NCI-H1436 treated with DMSO at 0.1 percent for 48 hours (cell line): ENCODE results near the gene VWF.
"Not testable (repeated sequence)": the region's sequence is repeated elsewhere in the genome, so short reads cannot be mapped to it uniquely, and the experiment has no call there.

Experiments
- DNase-seq: peaks from one replicate; lab custom pipeline; 2025; lab: John Stamatoyannopoulos, UW

Gene VWF

DNA sequence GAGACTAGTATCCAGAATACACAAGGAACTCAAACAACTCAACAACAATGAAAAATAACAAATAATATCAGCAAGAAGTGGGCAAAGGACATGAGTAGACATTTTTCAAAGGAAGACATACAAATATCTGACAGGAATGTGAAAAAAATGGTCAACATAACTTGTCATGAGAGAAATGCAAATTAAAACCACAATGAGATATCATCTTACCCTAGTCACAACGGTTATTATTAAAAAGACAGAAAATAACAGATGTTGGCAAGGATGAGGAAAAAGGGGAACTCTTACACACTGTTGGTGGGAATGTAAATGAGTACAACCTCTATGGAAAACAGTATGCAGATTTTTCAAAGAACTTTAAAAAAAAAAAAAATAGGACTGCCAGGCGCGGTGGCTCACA is 20.4 kb downstream of the VWF start:
- DNase-seq = no peak

DNA sequence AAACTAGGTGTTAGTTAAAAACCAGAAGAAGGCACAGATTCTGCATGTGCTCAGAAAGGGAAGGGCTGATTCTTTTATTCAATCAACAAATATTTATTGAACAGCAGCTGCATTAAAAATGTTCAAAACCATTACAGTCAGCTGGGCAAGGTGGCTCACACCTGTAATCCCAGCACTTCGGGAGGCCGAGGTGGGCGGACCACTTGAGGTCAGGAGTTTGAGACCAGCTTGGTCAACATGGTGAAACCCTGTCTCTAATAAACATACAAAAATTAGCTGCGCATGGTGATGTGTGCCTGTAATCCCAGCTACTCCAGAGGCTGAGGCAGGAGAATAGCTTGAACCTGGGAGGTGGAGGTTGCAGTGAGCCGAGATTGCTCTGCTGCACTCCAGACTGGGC is 22.4 kb downstream of the VWF start:
- DNase-seq = not testable (repeated sequence)

- no peak for DNase-seq
Observed at GRCh38 chr12:6099316-6099715, 25.2 kb downstream of the VWF start.

DNA sequence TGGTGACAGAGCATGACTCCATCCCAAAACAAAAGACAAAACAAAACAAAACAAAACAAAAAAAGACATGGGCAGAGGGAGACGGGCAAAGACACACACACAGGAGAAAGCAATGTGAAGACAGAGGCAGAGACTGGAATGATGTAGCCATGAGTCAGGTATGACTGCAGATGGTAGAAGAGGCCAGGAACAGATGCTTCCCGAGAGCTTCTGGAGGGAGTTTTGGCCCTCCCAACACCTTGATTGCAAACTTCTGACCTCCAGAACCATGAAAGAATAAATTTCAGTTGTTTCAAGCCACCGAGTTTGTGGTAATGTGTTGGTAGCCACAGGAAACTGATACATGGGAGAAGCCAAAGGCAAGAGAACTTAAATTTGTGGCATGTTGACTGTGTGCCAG is 27.1 kb downstream of the VWF start:
- no peak for DNase-seq

DNA sequence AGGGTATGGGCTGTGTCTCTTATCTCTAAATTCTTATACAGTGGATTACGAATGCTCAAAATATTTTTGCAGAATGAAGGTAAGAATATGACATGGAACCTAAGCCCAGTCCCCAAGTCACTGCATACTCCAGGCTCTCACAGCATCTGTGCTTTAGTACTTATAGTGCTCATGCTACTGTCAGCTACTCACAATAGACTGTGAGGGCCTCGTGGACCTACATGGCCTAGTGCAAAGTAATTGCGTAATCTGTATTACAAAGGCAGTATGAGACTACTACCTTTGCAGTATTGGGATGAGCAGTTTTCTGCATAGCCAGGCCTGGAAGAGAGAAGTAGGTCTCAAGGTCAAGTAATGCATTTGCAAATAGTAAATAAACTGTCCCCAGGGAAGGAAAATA is 27.9 kb downstream of the VWF start:
- DNase-seq = no peak

- DNase-seq = no peak
Observed at GRCh38 chr12:6095269-6095668, 29.2 kb downstream of the VWF start.

DNA sequence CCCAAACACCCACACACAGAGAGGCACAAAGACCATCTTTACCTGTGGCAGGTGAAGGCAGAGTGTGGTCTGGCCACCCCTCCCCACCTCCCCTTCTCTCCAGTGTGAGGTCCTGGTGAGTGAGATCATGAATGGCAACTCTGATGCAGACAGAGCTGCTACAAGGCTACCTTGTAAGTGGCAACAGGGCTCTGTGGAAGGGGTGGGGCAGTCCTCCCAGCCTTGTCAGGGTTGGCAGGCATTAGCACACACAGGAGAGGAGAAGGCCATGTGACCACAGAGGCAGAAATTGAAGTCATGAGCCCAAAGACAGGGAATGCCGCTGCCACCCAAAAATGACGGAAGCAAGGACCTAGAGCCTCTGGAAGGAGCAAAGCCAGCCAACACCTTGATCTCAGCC is 30.7 kb downstream of the VWF start:
- no peak for DNase-seq

- DNase-seq = no peak
Observed at GRCh38 chr12:6092784-6093722, 31.4 kb downstream of the VWF start.

DNA sequence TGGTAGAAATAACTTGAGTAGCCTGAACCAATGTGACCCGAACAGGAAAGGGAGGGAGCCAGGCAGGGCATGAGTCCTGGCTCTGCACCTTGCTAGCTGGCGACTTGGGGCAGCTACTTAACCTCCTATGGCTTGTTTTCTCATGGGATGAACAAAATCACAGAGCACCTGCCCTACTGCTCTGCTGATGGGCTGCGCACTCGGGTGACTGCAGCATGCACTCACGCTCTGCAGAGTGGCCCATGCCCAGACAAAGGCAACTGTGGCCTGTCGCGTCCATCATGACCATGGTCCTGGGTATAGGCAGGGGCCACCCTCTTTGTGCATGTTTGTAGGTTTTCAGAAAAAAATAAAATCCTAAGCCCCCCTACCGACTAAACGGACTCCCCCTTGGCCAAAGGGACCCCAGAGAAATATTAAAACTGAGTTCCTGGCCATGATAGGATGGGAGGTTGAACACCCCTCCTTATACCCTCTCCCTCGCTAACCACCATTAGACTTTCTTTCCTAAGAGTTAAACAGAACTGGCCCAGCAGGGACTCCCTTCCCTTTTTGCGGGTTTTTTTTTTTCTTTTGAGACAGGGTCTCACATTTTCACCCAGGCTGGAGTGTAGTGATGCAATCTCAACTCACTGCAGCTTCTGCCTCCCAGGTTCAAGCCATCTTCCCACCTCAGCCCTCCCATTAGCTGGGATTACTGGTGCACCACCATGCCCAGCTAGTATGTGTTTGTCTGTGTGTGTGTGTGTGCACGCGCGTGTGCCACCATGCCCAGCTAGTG is 32.5 kb downstream of the VWF start:
- no peak for DNase-seq

GRCh38 chr12:6090803-6091202 is 33.7 kb downstream of the VWF start:
- DNase-seq = no peak

- DNase-seq = no peak
Observed at GRCh38 chr12:6088921-6089747, 35.3 kb downstream of the VWF start.

DNA sequence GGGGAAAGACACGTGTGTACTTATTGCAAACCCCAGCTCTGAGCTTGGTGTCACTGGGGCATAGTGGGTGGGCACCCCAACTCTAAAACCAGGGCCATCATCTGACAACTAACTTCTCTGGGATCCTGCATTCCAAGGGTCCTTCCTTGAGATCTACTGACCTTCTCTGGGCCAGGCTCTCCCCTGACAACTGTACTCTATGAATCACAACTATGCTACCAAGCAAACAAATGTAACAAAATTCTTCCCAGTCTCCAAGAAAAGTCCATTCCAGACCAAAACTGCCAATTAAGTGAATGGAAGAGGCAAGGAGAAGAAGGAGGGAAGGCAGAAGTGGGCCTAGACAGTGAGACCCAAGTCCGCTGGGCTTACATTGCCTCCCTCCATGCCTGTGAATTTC is 38.2 kb downstream of the VWF start:
- no peak for DNase-seq

DNA sequence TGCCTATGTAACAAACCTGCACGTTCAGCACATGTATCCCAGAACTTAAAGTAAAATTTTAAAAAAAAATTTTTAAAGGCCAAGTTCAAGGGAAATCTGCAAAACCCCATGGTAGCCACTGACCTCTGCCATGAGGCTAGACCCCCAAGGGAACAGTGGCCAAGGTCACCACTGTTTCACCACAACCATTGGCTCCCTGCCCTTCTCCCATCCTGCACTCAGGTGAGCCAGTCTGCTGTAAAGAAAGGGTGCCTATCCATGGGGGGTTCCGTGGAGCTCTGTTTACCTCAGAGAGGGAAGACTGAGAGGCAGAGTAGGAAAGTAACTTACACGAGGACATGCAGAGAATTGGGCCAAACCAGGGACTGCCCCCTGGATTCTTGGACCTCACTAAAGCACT is 38.6 kb downstream of the VWF start:
- no peak for DNase-seq

DNA sequence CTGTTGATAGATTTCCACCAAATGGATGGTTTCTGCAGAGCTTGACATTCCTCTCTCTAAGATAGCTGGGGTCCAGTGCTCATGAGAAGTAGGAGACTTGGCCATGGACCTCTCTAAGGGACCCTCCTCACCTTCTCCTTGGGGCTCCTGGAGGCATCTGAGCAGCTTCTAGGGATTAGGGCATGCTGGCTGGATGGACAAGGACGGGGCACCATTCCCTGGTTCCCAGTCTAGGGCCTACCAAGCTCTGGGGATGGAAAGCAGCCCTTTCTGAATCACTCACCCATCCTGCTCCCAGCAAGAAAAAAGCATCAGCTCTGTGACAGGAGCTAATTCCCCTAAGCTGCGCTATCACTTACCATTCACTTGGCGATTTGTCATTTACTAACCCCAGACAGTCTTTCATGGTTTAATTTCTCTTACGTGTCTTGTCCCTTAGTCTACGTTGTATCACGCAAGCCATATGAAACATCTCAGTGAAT is 39.5 kb downstream of the VWF start:
- DNase-seq = no peak

GRCh38 chr12:6084261-6084968 is 40.1 kb downstream of the VWF start:
- no peak for DNase-seq

DNA sequence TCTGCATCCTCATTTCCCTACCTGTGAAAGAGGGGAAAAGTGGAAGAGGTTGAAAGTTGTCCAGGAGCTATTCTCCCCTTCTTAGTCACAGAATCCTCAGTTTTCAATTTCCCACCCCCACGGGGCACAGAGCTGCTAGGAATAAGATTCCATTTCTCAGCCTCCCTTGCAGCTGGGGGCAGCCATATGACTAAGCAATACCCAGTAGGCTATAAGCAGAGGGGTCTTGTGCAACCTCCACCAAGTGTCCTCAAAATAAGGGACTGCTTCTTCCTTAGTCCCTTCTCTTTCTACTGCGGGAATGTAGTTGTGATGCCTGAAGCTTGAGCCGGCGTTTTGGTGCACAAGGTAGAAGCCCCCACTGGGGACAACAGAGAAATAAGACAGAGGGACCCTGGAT is 40.9 kb downstream of the VWF start:
- no peak for DNase-seq

GRCh38 chr12:6082613-6083012 is 41.9 kb downstream of the VWF start:
- no peak for DNase-seq

GRCh38 chr12:6080149-6081045 is 44.1 kb downstream of the VWF start:
- no peak for DNase-seq

- no peak for DNase-seq
Observed at GRCh38 chr12:6078398-6079096, 45.9 kb downstream of the VWF start.

DNA sequence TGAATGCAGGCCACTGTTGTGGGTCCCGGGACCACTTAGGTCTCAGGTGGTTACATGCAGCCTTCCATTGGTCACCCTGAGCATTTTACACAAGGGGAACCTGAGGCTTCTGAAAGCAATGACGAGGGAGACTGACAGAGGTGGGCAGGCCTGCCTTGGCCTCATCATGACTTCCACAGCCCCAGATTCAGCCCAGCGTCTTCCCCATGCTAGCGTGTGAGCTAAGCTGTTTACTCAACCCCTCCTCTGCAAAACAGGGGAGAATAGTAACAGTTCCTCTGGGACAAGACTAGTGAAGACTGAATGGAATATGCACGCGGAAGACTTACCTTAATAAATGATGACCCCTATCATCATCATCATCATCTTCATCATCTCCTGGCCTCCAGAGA is 46.8 kb downstream of the VWF start:
- no peak for DNase-seq
